ENCODE data around the gene ETV6. TPM values are rescaled to one million over a fixed set of nuclear protein-coding genes. Genes with fewer than 3 reads are reported as not detected.
A peak's percentile ranks its signal among the peaks of the same experiment; 100 is the strongest.

ETV6 gene
- total and polyA plus RNA-seq, 8 donors: 5.1 to 31.6 (median 18.2) TPM

DNA sequence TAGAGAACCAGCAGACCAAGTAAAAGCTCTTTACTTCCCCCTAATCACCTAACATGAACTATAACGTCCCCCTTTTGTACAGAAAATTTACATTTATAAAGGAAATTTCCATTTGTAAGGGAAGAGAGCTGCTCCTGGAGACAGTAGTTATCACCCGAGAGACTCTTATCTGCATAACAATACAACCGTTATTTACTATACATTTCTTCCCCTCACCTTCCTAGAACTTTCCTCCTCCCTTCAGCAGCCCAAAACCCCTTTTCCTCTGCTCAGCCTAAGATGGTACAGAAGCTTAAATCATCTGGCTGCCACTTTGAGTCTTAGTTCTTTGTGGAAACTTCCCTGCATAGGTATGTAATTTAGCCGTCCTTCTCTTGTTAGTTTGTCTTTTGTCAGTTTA, 40.4 kb upstream of the ETV6 start:
- no peak overlapping the region for H3K4me3 ChIP-seq
- no peaks in the 10 kb centered on the region for H3K27me3 ChIP-seq
- no peak for ATAC-seq
- no peak for DNase-seq
- no peaks in the 10 kb centered on the region for H3K9me3 ChIP-seq
- H3K27ac ChIP-seq: no peak overlapping the region
- FAIRE-seq: no peak
- WGBS, 2 donors: 73 to 78% methylated on average over 4 of the region's 4 CpGs
- H3K4me1 ChIP-seq: peaks cover 0 to 11% (median 7%) of the 10 kb centered on the region in 3 donors
- TF ChIP-seq CTCF (IDR thresholded peaks at IDR 0.05): no peak
- H3K36me3 ChIP-seq: no peaks in the 10 kb centered on the region
- intact Hi-C loops (cut with DNase I): no loop called here

- Histone ChIP-seq H3K4me1 (no peaks in the 10 kb centered on the region), H3K9me3 (no peaks in the 10 kb centered on the region), H3K27me3 (no peaks in the 10 kb centered on the region), H3K36me3 (no peaks in the 10 kb centered on the region), H3K27ac (no peak overlapping the region), H3K4me3 (no peak overlapping the region)
- no peak for TF ChIP-seq CTCF (IDR thresholded peaks at IDR 0.05)
- intact Hi-C loops (cut with DNase I): no loop called here
- no peak for ATAC-seq
- FAIRE-seq: no peak
- DNase-seq: no peak
- 83 to 96% methylated on average over 1 of the region's 1 CpG for WGBS, 2 donors
Observed at GRCh38 chr12:11615481-11615880, 34.0 kb upstream of the ETV6 start.

GRCh38 chr12:11618046-11618445, 31.4 kb upstream of the ETV6 start:
- no peaks in the 10 kb centered on the region for H3K27me3 ChIP-seq
- FAIRE-seq (peak; percentile 26), DNase-seq (no peak), ATAC-seq (no peak)
- H3K4me1 ChIP-seq: no peaks in the 10 kb centered on the region
- no peak for TF ChIP-seq CTCF (IDR thresholded peaks at IDR 0.05)
- intact Hi-C loops (cut with DNase I): no loop called here
- no peaks in the 10 kb centered on the region for H3K9me3 ChIP-seq
- no peak overlapping the region for H3K4me3 ChIP-seq
- no peaks in the 10 kb centered on the region for H3K36me3 ChIP-seq
- H3K27ac ChIP-seq: no peak overlapping the region

DNA sequence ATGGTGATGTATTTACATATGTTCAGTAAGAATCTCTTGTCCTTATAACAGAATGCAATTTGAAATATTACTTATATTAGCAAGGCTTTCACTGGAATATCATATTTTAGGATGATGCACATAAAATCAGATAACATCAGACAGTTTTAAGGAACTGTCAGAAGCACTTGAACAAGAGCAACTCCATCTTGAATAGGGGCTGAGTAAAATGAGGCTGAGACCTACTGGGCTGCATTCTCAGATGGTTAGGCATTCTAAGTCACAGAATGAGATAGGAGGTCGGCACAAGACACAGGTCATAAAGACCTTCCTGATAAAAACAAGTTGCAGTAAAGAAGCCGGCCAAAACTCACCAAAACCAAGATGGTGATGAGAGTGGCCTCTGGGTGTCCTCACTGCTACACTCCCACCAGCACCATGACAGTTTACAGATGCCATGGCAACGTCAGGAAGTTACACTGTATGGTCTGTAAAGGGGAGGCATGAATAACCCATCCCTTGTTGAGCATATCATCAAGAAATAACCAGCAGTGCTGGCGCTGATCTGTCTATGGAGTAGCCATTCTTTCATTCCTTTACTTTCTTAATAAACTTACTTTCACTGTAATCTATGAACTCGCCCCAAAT, 27.6 kb upstream of the ETV6 start:
- no peak for FAIRE-seq
- 74 to 84% methylated on average over 5 of the region's 5 CpGs for whole genome bisulfite sequencing, 2 donors
- no peak overlapping the region for H3K27ac ChIP-seq
- H3K4me3 ChIP-seq: no peak overlapping the region
- ATAC-seq: peak in 1 of 4 donors; percentile 39
- intact Hi-C loops (cut with DNase I): no loop called here
- no peaks in the 10 kb centered on the region for H3K27me3 ChIP-seq
- DNase-seq: no peak
- H3K4me1 ChIP-seq: no peaks in the 10 kb centered on the region
- no peaks in the 10 kb centered on the region for H3K9me3 ChIP-seq
- TF ChIP-seq CTCF (IDR thresholded peaks at IDR 0.05): no peak
- H3K36me3 ChIP-seq: no peaks in the 10 kb centered on the region

DNA sequence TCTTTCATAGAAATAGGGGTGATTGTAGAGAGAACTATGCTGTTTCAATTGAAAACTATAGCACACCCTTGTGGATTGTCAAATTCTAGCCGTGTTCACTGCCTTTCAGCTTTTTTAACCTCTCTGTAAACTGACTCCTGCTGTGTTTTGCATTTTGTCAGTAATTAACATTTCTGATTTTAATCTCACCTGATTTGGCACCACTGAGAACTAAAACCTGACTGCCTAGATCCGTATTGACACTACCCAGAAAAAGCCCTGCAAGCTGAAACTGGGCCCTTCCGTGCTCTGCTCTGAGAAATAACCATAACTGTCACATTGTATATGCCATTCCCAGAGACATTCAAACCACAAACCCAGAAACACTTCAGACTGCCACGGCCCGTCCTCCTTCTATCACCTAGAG, 26.6 kb upstream of the ETV6 start:
- Histone ChIP-seq H3K36me3 (no peaks in the 10 kb centered on the region), H3K27ac (no peak overlapping the region), H3K9me3 (no peaks in the 10 kb centered on the region), H3K27me3 (no peaks in the 10 kb centered on the region), H3K4me3 (no peak overlapping the region), H3K4me1 (no peaks in the 10 kb centered on the region)
- DNase-seq (no peak), ATAC-seq (peak; percentile 38 to 77 (median 72)), FAIRE-seq (no peak)
- no peak for TF ChIP-seq CTCF (IDR thresholded peaks at IDR 0.05)
- WGBS, 2 donors: 42 to 45% methylated on average over 5 of the region's 5 CpGs
- intact Hi-C loops (cut with DNase I): no loop called here
